Measurements from ENCODE around the gene C20orf204. TPM values are rescaled to one million over a fixed set of nuclear protein-coding genes. Genes with fewer than 3 reads are reported as not detected.

The C20orf204 gene
- total and polyA plus RNA-seq, 12 donors = 0.05 to 4.8 (median 0.46) TPM

GRCh38 chr20:64081624-64081964, 45.6 kb downstream of the C20orf204 start:
- intact Hi-C loops (cut with DNase I) = no loop called here
- 74 to 92% (median 87%) methylated on average over 6 of the region's 6 CpGs for WGBS, 4 donors
- peaks cover 13 to 29% of the 10 kb centered on the region in 2 donors for H3K4me1 ChIP-seq (replicated peaks in 1 of 2)
- H3K27me3 ChIP-seq = no peaks in the 10 kb centered on the region
- no peak overlapping the region for H3K4me3 ChIP-seq
- no peak overlapping the region for H3K27ac ChIP-seq
- H3K36me3 ChIP-seq (replicated peaks in 1 of 2) = no peaks in the 10 kb centered on the region
- DNase-seq = no peak
- H3K9me3 ChIP-seq (replicated peaks in 1 of 3) = no peaks in the 10 kb centered on the region
- TF ChIP-seq CTCF (IDR thresholded peaks at IDR 0.05) (no peak), POLR2A (IDR thresholded peaks at IDR 0.05) (no peak)

- Histone ChIP-seq H3K4me3 (no peak overlapping the region), H3K4me1 (replicated peaks in 1 of 2) (peaks cover 13 to 29% of the 10 kb centered on the region in 2 donors), H3K27ac (no peak overlapping the region), H3K27me3 (no peaks in the 10 kb centered on the region), H3K9me3 (replicated peaks in 1 of 3) (no peaks in the 10 kb centered on the region), H3K36me3 (replicated peaks in 1 of 2) (no peaks in the 10 kb centered on the region)
- intact Hi-C loops (cut with DNase I) = no loop called here
- no peak for DNase-seq
- WGBS, 4 donors = 36 to 45% (median 41%) methylated on average over 6 to 13 of the region's 13 CpGs
- no peak for TF ChIP-seq POLR2A (IDR thresholded peaks at IDR 0.05)
- TF ChIP-seq CTCF (IDR thresholded peaks at IDR 0.05) = no peak
Observed at GRCh38 chr20:64082126-64082731, 46.2 kb downstream of the C20orf204 start.

- no peaks in the 10 kb centered on the region for H3K27me3 ChIP-seq
- WGBS, 4 donors = 25 to 43% (median 32%) methylated on average over 7 to 13 of the region's 13 CpGs
- H3K27ac ChIP-seq = no peak overlapping the region
- TF ChIP-seq CTCF (IDR thresholded peaks at IDR 0.05) (no peak), POLR2A (IDR thresholded peaks at IDR 0.05) (no peak)
- peak overlapping the region in 1 of 4 donors; percentile 58 for H3K4me3 ChIP-seq
- intact Hi-C loops (cut with DNase I) = no loop called here
- H3K36me3 ChIP-seq (replicated peaks in 1 of 2) = no peaks in the 10 kb centered on the region
- no peak for DNase-seq
- H3K9me3 ChIP-seq (replicated peaks in 1 of 3) = no peaks in the 10 kb centered on the region
- H3K4me1 ChIP-seq (replicated peaks in 1 of 2) = peaks cover 13 to 29% of the 10 kb centered on the region in 2 donors
Observed at GRCh38 chr20:64082820-64083377, 46.9 kb downstream of the C20orf204 start.

GRCh38 chr20:64083378-64083803, 47.4 kb downstream of the C20orf204 start:
- Histone ChIP-seq H3K36me3 (replicated peaks in 1 of 2) (no peaks in the 10 kb centered on the region), H3K27ac (no peak overlapping the region), H3K9me3 (replicated peaks in 1 of 3) (no peaks in the 10 kb centered on the region), H3K4me3 (peak overlapping the region in 2 of 4 donors; percentile 28 to 58), H3K4me1 (replicated peaks in 1 of 2) (peaks cover 13 to 28% of the 10 kb centered on the region in 2 donors), H3K27me3 (no peaks in the 10 kb centered on the region)
- peak in 6 of 7 donors; percentile 69 to 81 (median 70) for DNase-seq
- intact Hi-C loops (cut with DNase I) = no loop called here
- TF ChIP-seq POLR2A (IDR thresholded peaks at IDR 0.05) (no peak), CTCF (IDR thresholded peaks at IDR 0.05) (peak; percentile 32 to 63 (median 52))
- WGBS, 4 donors = 0 to 1% (median 1%) methylated on average over 18 to 47 of the region's 52 CpGs; no CpG with 5 or more reads in 1 of the 4 donors

Data from adrenal gland (tissue), 12 donors.